Activated CD8-positive, alpha-beta memory T cell treated with anti-CD3 and anti-CD28 coated beads for 1 hour (primary cell): ENCODE results near the gene SGPP2.

ENCODE experiments used
- DNase-seq, 2 donors: peaks; one replicate each; pipeline ENCODE4 v3.0.0-alpha.2; 2020; ENCODE audit warnings: low read depth in 1 of 2; ENCODE audit errors: extremely low read depth in 1 of 2

Gene SGPP2

DNA sequence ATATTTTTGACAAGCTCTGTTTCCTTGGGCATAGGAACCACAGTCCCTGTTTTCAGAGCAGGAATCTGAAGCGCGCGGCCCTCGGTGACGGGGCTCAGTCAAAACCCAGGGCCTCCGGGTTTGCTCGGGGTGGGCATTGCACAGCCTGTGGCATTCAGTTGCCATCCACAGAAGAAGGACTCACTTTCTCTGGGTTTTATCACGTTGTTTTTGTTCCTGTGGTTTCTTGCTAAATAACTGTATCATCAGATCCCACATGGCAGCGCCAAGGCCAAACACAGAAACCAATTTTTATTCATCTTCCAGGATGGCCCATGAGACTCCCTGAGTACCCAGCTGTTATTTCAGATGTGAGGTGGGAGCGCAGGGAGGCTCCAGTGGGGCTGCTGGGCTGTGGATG lies 35.6 kb downstream of the SGPP2 start:
- no peak for DNase-seq

DNA sequence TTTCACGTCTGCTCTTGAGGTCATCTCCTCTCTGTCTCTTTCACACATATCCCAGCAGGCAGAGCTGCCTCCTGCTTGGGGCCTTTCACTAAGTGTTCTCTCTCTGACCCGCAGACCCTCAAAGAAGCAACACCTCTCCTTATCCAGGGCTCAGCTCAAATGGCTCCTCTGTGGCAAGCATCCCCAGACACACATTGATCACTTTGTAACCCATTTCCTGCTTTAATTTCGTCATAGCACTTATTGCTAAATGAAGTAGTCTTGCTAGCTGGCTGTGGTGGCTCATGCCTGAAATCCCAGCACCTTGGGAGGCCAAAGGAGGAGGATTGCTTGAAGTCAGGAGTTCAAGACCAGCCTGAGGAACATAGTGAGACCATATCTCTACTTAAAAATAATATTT lies 41.4 kb downstream of the SGPP2 start:
- DNase-seq, result no peak

DNA sequence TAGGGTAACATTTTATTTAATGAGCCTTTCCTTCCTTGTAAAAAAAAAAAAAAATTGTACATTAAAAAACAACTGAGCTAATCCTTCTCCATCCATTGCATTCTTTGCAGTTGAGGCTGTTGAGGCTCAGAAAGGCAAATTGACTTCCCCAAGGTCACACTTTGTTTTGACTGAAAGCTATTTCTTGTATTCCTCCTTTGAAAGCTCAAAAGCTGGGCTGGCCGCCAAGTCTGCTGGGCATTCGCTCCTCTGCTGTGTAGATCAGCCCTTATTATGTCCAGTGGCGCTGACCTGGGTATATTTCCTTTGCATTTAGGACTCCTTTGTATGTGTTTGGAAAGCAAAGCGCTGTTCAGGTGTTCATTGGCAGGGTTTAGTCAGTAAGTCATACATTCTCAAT lies 44.0 kb downstream of the SGPP2 start:
- DNase-seq, result no peak

DNA sequence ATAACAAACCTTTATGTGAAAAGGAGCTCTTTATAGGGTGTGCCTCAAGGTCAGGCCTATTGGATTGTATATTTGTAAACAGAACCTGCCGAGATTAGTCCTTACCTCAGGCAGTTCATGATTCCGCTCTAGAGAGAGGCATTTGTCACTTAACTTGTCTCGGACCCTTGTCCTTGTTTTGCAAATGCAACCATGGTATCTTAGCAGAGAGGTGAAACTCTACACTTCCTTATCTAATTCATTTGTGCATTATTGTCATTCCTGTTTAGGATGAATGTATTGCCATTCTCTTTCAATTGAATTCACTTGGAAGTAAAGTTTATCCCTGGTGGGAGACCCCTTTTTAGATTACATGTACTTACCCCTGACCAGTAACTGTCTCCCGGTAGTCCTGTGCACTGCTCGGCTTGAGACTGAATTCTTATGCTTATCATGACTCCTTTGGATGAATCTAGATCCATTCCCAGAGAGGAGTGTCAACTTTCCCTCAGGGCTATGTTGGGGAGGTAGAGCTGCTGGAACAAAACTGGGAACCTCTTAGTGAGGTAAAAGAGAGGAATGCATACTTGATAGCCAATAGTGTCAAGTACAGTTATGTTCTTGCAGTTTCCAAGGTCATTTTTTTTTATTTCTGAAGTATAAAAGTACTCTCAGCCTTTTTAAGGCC lies 46.6 kb downstream of the SGPP2 start:
- DNase-seq, result no peak

DNA sequence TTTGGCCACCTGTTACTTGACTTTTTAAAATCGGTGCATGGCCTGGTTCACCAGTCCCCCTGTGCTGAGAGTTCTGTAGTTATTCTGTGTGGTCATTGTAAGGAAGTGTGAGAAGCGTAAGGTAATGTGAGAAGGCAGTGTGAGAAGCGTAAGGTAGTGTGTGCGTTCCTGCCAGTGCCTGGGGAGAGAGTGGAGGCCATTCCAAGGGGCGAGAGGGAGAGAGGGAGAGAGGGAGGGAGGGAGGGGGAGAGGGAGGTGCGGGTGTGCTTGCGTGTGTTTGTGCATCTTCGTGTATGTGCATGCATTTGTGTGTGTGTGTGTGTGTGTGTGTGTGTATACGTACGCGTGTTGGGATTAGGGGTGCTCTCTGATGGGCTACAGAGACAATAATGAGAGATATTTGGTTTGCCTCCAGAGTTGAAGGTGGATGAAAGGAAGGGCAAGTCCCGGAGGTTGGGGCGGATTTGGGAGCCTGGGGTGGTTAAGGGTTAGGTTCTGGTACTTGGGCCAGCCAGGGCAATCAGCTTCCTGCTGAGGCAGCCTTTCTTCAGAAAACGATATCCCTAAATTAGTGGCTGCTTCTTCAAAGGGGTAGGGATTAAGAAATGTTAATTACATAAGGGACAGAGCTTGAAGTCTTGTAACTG lies 53.7 kb downstream of the SGPP2 start:
- DNase-seq, result no peak

DNA sequence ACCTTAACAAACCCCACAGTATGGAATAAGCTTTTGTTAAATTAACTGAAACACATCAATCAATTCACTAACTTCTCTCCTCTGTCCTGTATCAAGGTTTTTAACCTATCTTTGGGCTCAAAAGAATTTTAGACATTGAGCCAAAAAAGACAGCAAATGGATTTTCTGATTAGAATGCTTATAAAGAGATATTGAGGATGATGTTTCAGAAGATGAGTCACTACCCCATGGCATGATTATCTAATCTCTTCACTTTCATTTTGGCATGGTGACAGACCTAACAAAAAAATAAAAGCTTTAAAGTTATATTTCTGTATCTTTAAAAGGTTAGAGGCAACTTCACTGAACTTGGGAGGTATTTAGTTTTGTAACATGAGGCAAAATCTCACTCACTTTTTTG lies 55.5 kb downstream of the SGPP2 start:
- no peak for DNase-seq

DNA sequence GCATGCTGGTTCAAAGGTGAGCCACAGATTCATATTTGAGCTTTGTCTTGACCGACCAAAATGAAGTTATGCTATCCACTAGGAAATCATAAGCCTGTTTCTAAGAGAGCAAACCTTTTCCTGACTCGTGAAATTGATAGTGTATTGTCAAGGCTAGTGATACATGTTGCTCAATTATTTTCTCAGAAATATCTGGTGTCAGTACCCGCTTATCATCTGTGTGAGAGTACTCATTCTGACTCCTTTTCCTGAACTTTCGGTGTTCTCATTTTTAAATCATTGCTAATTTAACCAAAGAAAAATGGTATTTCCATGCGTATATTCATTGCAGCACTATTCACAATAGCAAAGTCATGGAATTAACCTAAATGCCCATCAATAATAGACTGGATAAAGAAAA lies 56.2 kb downstream of the SGPP2 start:
- no peak for DNase-seq

DNA sequence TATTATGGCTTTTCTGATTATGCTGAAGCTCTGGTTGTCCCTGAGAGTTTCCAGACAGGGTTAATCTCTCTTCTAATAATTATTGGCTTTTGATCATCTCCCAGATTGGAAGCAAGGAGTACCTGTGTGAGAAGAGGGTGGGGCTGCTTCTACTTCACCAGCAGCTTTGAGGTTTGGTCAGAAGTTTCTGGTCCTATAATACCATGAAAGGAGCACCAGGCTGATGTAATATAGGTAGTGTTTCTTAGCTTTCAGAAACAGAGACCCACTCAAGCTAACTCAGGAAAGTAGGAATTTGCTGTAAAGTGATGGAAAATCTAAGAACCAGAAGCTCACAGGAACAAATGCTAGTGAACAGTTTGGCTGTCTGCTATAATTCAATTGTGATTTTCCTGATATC lies 57.6 kb downstream of the SGPP2 start:
- DNase-seq, result no peak

DNA sequence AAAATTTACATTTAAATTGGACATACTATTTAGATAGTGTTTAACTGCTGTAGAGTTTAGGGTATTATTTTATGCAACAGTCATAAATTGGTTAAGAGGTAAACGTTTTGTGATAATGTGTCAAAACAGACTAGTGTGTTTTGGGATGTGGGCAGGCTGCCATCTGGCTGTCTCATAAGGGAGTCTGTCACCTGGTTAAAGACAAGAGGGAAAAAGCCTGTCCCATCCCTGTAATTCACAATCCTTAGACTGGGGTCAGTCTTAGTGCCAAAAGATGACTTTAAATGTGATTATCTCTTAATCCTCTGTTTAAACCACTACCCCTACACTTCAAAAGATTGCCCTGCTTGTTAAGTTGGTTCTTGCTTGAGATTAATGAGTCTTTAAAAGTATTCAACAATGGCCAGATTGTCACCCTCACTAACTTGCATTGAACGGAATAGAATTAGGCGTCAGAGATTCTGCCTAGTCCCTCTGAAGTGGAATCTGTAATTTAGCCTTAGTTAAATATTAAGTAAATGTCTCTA lies 59.2 kb downstream of the SGPP2 start:
- DNase-seq, result no peak

DNA sequence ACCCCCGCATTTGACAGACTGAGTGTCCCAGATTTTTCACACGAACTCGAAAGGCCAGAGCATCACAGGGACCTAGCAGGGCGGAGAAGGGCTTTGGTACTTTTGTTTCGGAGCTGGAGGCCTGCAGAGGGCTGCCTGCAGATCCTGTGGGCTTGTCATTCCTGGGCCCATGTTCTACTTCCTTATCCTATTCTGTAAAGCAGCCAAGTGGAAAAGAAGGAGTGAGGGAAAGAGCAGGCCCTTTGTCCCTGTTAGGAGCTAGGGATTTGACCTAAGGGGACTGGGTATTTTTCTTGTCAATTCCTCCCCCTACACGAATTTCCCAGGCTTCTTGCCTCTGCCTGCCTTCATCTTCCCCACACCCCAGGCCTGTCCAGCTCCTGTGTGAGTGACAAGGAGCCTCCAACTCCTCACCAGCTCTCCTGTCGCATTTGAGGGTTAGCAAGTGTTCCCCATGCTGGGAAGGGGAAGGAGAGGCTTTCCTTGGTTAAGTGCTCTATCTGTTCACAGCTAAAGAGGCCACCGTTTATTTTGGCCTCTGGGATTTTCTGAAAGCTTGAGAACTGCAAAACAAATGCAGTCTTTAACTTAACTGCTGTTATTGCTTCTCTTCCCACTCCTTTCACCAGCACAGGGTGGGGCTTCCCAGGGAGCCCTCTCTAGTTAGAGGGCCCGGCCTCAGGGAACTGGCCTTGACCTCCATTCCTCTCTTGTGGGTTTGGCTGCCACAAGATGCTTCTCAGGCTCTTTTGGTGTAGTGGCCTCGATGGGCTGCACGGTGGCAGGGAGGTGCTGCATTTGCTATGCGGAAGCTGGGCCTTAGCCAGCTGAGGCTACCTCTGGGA lies 61.2 kb downstream of the SGPP2 start:
- DNase-seq, result no peak

DNA sequence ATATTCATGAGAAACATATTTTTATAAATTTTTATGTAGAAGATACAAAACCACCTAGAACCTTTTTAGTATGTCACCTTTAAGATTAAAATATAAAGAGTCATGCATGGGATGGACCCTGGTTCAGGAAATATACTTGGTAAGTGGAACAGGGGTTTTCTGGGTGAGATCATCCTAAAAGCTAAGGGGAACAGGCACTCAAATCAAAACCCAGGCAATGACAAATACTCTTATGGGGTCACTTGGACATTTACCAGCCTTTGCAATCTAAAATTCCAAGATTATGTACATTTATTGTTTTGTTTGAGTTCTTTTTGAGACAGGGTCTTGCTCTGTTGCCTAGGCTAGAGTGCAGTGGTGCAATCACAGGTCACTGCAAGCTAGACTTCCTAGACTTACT lies 65.8 kb downstream of the SGPP2 start:
- no peak for DNase-seq

DNA sequence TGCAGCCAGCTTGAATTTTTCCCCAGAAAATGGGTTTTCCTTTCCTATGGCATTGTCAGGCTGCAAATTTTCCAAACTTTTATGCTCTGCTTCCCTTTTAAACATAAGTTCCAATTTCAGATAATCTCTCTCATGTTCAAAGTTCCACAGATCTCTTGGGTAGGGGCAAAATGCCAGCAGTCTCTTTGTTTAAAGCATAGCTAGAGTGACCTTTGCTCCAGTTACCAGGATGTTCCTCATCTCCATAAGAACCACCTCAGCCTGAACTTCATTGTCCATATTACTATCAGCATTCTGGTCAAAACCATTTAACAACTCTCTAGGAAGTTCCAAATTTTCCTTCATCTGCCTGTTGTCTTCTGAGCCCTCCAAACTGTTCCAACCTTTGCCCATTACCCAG lies 68.3 kb downstream of the SGPP2 start:
- DNase-seq, result no peak

DNA sequence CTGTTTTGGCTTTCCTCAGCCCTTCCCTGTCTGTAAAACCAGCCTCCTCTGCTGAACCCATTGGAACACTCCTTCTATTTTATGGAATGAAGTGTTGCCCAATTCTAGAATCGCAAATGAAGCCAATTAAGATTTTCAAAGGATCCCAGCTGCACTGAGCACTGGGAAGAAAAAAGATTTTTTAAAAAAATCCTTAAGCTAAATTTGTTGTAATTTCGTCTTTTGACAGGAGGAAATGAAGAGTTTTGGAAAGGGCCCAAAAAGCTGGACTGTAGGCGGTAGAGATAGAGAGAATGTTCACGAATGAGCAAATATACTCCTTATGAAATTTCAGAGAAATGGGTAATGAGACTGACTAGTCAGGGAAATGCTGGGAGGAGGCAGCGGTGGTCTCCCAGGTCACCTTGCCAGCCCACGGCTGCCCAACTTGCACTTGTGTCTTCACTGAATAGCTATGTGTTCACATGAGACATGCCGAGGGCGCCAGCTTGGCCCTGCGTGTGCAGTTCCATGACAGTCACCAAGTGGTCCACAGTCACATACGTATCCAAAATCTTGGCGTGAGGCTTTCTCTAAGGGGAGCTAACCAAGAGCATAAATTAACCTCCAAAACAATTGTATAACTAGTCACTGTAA lies 69.9 kb downstream of the SGPP2 start:
- DNase-seq, result no peak

DNA sequence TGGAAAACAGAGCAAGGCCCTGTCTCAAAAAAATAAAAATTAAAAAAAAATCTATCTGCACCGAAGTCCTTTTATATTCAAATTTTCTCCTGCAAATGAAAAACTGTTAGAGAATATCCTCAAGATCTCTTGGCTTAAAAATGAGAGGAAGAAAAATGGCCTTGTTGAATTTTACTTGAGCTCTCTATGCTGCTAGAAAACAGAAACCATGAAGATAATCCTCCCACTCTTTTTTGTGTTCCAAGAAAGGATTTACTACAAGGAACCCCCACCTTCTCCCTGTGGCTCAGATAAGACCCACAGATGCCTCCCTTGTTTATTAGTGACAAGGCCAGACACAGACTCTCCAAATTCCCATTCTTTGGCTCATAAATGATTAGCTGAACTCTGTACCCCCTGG lies 71.0 kb downstream of the SGPP2 start:
- DNase-seq, result no peak

DNA sequence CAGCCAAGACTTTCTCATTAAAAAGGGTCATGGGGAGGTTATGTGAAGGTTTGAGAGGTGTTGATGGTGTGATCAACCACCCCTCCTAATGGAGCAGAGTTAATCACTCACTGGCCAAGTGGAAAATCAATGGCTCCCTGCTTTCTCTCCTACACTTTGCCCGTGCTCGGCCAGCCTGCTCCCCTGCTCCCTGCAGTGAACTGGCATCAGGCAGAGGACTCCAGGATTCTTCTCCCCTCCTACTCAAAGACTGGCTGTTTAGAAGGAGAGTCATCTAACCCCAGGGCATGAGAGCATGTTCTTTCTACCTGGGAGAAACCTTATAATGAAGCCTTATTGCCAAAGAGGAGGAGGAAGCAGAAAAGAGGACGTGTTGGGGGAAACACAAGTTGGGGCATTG lies 74.9 kb downstream of the SGPP2 start:
- DNase-seq, result no peak

DNA sequence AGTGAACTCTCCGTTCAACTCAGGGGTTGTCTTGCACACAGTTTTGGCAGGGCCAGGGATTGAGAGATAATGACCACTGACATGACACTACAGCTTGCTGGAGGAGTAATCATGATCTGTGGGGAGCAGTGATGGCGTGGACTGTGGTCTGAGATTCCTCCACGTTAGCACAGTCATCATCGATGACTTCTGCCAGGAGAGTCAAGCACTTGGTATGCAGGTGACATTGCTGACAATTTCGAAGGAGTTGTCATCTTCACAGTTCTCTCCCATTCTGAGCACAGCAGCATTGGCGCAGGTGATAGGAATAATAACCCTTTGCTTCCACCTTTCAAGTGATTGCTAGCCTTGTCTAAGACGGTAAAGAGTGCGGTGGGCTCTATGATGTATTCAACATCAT lies 79.8 kb downstream of the SGPP2 start:
- no peak for DNase-seq

DNA sequence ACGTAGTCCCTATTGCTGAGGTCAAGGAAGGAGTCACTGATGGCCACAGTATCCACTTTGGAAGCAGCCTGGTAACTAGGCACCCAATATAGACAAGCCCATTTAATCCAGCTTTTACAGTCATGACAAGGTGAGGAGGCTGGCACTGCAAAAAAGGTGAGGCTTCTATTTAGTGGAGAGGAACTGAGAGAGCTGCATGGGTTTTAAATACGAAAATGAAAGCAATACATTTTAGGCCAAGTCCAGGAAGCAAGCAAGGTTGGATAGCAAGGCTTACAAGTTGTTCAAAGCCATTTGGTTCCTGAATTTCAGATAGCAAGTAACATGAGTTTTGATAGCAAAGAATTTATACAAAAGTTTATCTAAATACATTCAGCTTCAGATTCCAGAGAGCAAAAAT lies 80.4 kb downstream of the SGPP2 start:
- DNase-seq, result no peak

DNA sequence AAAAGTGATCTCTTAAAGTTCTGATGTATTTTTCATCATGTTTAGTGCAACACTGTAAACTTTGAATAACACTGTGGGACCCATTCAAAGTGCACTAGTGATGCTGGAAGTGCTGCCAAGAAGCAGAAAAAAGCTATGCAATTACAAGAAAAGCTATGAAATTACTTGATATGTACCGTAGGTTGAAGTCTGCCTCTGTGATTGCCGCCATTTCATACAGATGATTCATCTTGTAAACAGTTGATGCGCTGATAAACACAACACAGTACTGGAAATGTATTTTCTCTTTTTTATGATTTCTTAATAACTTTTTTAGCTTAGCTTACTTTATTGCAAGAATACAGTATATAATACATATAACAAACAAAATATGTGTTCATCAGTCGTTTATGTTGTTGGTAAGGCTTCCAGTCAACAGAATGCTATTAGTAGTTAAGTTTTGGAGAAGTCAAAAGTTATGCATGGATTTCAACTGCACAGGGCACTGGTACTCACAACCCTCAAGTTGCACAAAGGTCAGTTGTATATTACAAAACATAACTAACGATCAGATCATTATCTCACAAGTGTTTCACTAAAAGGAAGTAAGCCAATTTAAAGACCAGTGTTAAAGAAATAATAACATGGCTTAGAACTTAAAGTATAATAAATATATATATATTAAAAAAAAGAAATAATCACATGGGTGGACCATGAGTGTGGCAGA lies 82.0 kb downstream of the SGPP2 start:
- no peak for DNase-seq

DNA sequence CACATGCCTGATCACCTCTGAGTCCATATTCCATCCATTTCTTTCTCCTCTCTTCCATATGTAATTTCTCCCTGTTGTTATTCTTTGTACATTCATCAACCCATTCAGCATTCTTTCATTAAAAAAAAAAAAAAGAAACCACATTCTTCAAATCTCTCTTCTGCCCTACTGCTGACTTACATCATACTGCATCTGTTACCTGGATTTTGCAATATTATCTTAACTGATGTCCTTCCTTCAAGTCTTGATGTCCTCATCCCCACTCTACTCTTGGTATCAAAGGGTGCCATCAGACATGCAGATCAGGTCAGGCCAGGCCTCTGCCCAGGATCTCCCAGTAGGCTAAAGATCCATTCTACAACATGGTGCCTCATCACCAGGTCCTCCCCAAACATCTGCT lies 90.6 kb downstream of the SGPP2 start:
- DNase-seq, result no peak

DNA sequence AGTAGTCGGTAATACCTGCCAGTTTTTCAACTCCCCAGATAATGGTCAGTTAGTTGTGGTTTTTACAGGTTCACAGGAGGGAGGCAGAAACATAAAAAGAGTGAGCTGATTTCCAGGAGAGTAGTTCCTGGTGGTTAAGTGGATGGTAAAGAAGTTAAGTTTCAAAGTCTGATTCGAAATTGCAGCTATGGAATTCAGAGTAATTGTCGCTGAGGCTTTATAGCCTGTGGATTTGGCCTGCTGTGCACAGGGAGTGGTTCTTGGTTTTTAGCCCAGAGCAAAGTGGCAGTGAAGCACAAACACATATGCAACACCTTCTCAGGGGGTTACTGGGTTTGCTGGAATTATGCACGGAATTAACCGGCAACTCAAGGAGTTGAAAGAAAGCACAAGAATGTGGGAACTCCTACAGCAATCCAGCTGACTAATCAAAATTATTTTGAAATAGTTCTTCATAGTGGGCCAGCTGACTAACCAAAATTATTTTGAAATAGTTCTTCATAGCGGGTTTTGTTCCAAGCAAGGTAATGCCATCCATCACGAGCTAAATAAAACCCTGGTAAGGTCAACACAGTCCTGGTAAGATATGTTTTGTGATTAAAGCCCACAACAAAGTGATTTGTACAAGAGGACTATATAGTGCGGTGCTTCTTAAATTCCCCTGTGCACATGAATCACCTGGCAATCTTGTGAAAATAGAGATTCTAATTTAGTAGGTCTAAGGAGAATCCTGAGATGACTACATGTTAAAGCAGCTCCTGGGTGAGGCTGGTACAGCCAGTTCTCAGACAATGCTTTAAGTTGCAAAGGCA lies 94.4 kb downstream of the SGPP2 start:
- no peak for DNase-seq
